Chondrocyte (in vitro differentiated cells): ENCODE data around the gene KDM8. TPM values are rescaled to one million over a fixed set of nuclear protein-coding genes. Genes with fewer than 3 reads are reported as not detected.

Source experiments
- DNase-seq: peaks from one replicate; pipeline ENCODE4 v3.0.0; 2021; ENCODE audit warnings: mixed read lengths, low spot score
- H3K27ac Mint-ChIP-seq: one replicate; pipeline ENCODE4 v1.8.0; 2021; ENCODE audit warnings: mild to moderate bottlenecking, moderate library complexity, mixed read lengths; ENCODE audit not compliant: unreplicated experiment
- H3K27me3 Mint-ChIP-seq: 2 replicates; pipeline ENCODE4 v1.8.0; 2021; ENCODE audit warnings: low read depth, mixed read lengths
- H3K36me3 Mint-ChIP-seq: 2 replicates; pipeline ENCODE4 v1.8.0; 2021; ENCODE audit warnings: low read depth, mixed read lengths
- H3K4me1 Mint-ChIP-seq: 2 replicates; pipeline ENCODE4 v1.8.0; 2021; ENCODE audit warnings: low read depth, mild to moderate bottlenecking, mixed read lengths
- H3K4me3 Mint-ChIP-seq: one replicate; pipeline ENCODE4 v1.8.0; 2021; ENCODE audit warnings: mild to moderate bottlenecking, moderate library complexity, mixed read lengths; ENCODE audit not compliant: unreplicated experiment
- H3K9me3 Mint-ChIP-seq: 2 replicates; pipeline ENCODE4 v1.8.0; 2021; ENCODE audit warnings: low read depth, mixed read lengths
- CTCF ChIP-seq: fragments of 200-600 bp; sonication (generic); IDR thresholded peaks from 2 replicates; pipeline ENCODE4 v1.5.0; 2021; ENCODE audit warnings: antibody characterized with exemption, mild to moderate bottlenecking, moderate library complexity
- total RNA-seq: library from RNA; stranded (reverse); gene quantifications from 3 replicates; pipeline ENCODE4 v1.2.1, GENCODE V29; 2021

The KDM8 gene
- total RNA-seq, 1 donor from 2014 or later, result 5.6 TPM

GRCh38 chr16:27223701-27224100 lies 20.4 kb downstream of the KDM8 start:
- peaks cover 13% of the 10 kb centered on the region for H3K4me1 Mint-ChIP-seq
- no peaks in the 10 kb centered on the region for H3K9me3 Mint-ChIP-seq
- TF ChIP-seq CTCF, result no peak
- H3K4me3 Mint-ChIP-seq, result no peak overlapping the region
- DNase-seq, result no peak
- no peaks in the 10 kb centered on the region for H3K36me3 Mint-ChIP-seq
- H3K27me3 Mint-ChIP-seq, result no peaks in the 10 kb centered on the region
- H3K27ac Mint-ChIP-seq, result no peak overlapping the region

- DNase-seq, result peak; percentile 57
- Mint-ChIP-seq H3K4me3 (no peak overlapping the region), H3K9me3 (no peaks in the 10 kb centered on the region), H3K27ac (no peak overlapping the region), H3K27me3 (no peaks in the 10 kb centered on the region), H3K36me3 (no peaks in the 10 kb centered on the region), H3K4me1 (peaks cover 18% of the 10 kb centered on the region)
- TF ChIP-seq CTCF, result no peak
These were observed 21.0 kb downstream of the KDM8 start for GRCh38 chr16:27224271-27224737.

- Mint-ChIP-seq H3K4me3 (no peak overlapping the region), H3K9me3 (no peaks in the 10 kb centered on the region), H3K36me3 (no peaks in the 10 kb centered on the region), H3K4me1 (peaks cover 18% of the 10 kb centered on the region), H3K27me3 (no peaks in the 10 kb centered on the region), H3K27ac (no peak overlapping the region)
- DNase-seq, result no peak
- TF ChIP-seq CTCF, result no peak
These were observed 21.5 kb downstream of the KDM8 start for GRCh38 chr16:27224741-27225300.

GRCh38 chr16:27225536-27226360 lies 22.4 kb downstream of the KDM8 start:
- Mint-ChIP-seq H3K27ac (no peak overlapping the region), H3K27me3 (no peaks in the 10 kb centered on the region), H3K9me3 (no peaks in the 10 kb centered on the region), H3K4me1 (peaks cover 18% of the 10 kb centered on the region), H3K36me3 (no peaks in the 10 kb centered on the region), H3K4me3 (no peak overlapping the region)
- DNase-seq, result peak; percentile 75
- no peak for TF ChIP-seq CTCF

- Mint-ChIP-seq H3K36me3 (no peaks in the 10 kb centered on the region), H3K27me3 (no peaks in the 10 kb centered on the region), H3K4me1 (peaks cover 18% of the 10 kb centered on the region), H3K9me3 (no peaks in the 10 kb centered on the region), H3K4me3 (no peak overlapping the region), H3K27ac (no peak overlapping the region)
- no peak for TF ChIP-seq CTCF
- DNase-seq, result peak; percentile 90
These were observed 23.1 kb downstream of the KDM8 start for GRCh38 chr16:27226476-27226875.
